NCI-H345 treated with DMSO at 0.1 percent for 48 hours (cell line): Measurements from ENCODE around the gene OR2AG2.
A peak's percentile ranks its signal among the peaks of the same experiment; 100 is the strongest.

Source experiments
- DNase-seq: peaks from one replicate; lab custom pipeline; 2025; ENCODE audit not compliant: unreplicated experiment; lab: John Stamatoyannopoulos, UW

Gene OR2AG2

GRCh38 chr11:6742260-6742659 is 29.5 kb downstream of the OR2AG2 start:
- no peak for DNase-seq

DNA sequence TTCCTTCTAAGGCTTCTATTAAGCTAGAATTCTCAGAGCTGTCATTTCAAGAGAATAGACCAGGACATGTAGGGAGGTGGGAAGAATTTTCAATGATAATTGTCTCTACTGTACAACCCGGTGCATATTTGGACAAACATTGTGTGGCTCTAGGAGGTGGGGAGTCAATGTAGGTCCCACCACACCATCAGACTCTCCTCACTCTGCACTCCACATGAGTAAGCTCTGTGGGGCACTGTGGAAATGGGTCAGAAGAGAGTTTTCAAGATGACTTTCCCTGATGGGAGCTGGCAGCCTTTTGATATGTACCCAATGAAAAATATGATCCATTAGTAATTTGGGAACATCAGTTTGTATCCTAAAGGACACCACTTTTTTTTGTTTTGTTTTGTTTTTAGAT is 33.2 kb downstream of the OR2AG2 start:
- DNase-seq = no peak

- peak; percentile 19 for DNase-seq
Measured at GRCh38 chr11:6737872-6738466, 33.8 kb downstream of the OR2AG2 start.

GRCh38 chr11:6736495-6737121 is 35.2 kb downstream of the OR2AG2 start:
- DNase-seq = no peak

GRCh38 chr11:6735306-6735705 is 36.5 kb downstream of the OR2AG2 start:
- DNase-seq = no peak

GRCh38 chr11:6734616-6735015 is 37.2 kb downstream of the OR2AG2 start:
- DNase-seq = no peak

DNA sequence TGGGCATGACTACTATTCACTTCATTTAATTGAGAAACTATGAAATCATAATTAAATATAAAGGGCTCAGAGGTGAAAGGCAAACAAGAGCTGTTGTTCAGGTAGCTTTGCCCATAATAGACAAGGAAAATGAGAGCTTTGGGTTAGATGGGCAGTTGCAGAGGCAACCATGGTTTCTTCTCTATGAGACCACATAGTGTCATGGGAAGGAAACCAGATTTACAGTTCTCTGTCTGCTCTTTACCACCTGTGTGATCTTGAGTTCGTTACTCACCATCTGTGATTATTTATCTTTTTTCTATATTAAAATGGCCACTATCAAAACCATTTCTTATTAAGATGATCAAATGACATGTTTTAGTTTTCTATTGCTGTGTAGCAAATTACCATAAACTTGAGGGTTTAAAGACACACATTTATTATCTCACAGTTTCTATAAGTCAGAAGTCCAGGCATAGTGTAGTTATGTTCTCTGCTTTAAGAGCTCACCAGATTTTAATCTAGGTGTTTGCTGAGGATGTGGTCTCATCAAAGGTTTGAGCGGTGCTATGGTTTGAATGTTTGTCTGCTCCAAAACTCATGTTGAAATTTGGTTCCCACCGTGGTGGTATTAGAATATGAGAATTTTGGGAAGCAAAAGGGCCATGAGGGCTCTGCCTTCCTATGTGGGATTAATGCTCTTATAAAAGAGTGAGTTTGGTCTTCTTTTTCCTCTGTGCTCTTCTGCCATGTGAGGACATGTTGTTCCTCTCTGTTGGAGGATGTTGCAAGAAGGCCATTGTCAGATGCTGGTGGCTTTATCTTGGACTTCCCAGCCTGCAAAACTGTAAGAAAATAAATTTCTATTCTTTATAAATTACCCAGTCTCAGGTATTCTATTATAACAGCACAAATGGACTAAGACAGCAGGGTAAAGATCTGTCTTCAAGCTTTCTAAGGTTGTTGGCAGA is 38.2 kb downstream of the OR2AG2 start:
- no peak for DNase-seq

GRCh38 chr11:6727971-6728760 is 43.6 kb downstream of the OR2AG2 start:
- DNase-seq = no peak

GRCh38 chr11:6725386-6725896 is 46.3 kb downstream of the OR2AG2 start:
- DNase-seq = no peak

- no peak for DNase-seq
Measured at GRCh38 chr11:6724013-6724412, 47.8 kb downstream of the OR2AG2 start.

GRCh38 chr11:6721343-6721742 is 50.4 kb downstream of the OR2AG2 start:
- DNase-seq = no peak

GRCh38 chr11:6719576-6719975 is 52.2 kb downstream of the OR2AG2 start:
- no peak for DNase-seq

DNA sequence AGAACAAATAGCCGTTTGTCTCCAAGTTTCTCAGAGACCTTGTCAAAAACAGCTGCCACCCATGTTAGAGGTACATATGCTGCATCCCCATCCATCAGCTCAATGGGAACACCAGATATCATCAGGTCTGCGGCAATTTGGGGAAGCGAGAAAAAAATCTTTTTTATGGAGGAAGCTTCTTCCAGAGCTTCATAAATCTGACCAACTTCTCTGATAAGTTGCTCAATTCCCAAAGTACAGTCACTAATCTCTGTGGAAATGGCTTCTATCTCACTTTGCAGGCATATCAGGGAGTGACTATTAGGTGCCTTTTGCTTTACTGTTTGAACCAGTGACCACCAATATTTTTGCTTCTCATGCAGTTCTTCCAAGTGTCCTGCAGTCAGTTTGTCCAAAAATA is 54.4 kb downstream of the OR2AG2 start:
- DNase-seq = no peak
